ENCODE measurements around the gene KNTC1.

- TF ChIP-seq, protein P1, sequence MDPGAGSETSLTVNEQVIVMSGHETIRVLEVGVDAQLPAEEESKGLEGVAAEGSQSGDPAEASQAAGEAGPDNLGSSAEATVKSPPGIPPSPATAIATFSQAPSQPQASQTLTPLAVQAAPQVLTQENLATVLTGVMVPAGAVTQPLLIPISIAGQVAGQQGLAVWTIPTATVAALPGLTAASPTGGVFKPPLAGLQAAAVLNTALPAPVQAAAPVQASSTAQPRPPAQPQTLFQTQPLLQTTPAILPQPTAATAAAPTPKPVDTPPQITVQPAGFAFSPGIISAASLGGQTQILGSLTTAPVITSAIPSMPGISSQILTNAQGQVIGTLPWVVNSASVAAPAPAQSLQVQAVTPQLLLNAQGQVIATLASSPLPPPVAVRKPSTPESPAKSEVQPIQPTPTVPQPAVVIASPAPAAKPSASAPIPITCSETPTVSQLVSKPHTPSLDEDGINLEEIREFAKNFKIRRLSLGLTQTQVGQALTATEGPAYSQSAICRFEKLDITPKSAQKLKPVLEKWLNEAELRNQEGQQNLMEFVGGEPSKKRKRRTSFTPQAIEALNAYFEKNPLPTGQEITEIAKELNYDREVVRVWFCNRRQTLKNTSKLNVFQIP (CRISPR knock-in tag; IDR thresholded peaks at IDR 0.05; ENCODE audit: borderline replicate concordance, low read depth), result no peak
- TF ChIP-seq ISL1 (CRISPR knock-in tag; IDR thresholded peaks at IDR 0.05), result no peak
- TF ChIP-seq ZNF565 (CRISPR knock-in tag; conservative IDR thresholded peaks at IDR 0.05; ENCODE audit: low read depth), result no peak
- no peak for TF ChIP-seq TSHZ2 (CRISPR knock-in tag; IDR thresholded peaks at IDR 0.05)
- TF ChIP-seq, protein P2, sequence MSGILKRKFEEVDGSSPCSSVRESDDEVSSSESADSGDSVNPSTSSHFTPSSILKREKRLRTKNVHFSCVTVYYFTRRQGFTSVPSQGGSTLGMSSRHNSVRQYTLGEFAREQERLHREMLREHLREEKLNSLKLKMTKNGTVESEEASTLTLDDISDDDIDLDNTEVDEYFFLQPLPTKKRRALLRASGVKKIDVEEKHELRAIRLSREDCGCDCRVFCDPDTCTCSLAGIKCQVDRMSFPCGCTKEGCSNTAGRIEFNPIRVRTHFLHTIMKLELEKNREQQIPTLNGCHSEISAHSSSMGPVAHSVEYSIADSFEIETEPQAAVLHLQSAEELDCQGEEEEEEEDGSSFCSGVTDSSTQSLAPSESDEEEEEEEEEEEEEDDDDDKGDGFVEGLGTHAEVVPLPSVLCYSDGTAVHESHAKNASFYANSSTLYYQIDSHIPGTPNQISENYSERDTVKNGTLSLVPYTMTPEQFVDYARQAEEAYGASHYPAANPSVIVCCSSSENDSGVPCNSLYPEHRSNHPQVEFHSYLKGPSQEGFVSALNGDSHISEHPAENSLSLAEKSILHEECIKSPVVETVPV (CRISPR knock-in tag; IDR thresholded peaks at IDR 0.05), result no peak
- TF ChIP-seq ARNTL (CRISPR knock-in tag; IDR thresholded peaks at IDR 0.05; ENCODE audit: borderline replicate concordance, low read depth), result no peak
- no peak for TF ChIP-seq RARB (CRISPR knock-in tag; IDR thresholded peaks at IDR 0.05)
- no peak for TF ChIP-seq ZFP3 (CRISPR knock-in tag; IDR thresholded peaks at IDR 0.05)
- TF ChIP-seq SNAI2 (CRISPR knock-in tag; IDR thresholded peaks at IDR 0.05), result no peak
- TF ChIP-seq TOX (CRISPR knock-in tag; IDR thresholded peaks at IDR 0.05; ENCODE audit: borderline replicate concordance), result no peak
- TF ChIP-seq CSDC2 (CRISPR knock-in tag; IDR thresholded peaks at IDR 0.05), result no peak
- TF ChIP-seq TCF4 (CRISPR knock-in tag; IDR thresholded peaks at IDR 0.05; ENCODE audit: borderline replicate concordance), result no peak
Observed at GRCh38 chr12:122610911-122611310, 83.9 kb downstream of the KNTC1 start.

All from SK-N-SH treated with all-trans-retinoic acid at 6 μM for 48 hours (cell line).